T follicular helper cell (primary cell): Measurements from ENCODE around the gene CHEK2.
"Not testable (repeated sequence)": the region's sequence is repeated elsewhere in the genome, so short reads cannot be mapped to it uniquely, and the experiment has no call there.

Experiments used
- DNase-seq: peaks from one replicate; pipeline ENCODE4 v3.0.0-alpha.2; 2020; ENCODE audit warnings: low read depth

CHEK2 gene

GRCh38 chr22:28741200-28741784 lies 328 bp downstream of the CHEK2 start:
- no peak for DNase-seq

GRCh38 chr22:28738876-28739275 lies 2.7 kb downstream of the CHEK2 start:
- not testable (repeated sequence) for DNase-seq

- no peak for DNase-seq
Observed at GRCh38 chr22:28737701-28738100, 3.9 kb downstream of the CHEK2 start.

- no peak for DNase-seq
Observed at GRCh38 chr22:28736301-28737155, 5.1 kb downstream of the CHEK2 start.

GRCh38 chr22:28734393-28734792 lies 7.2 kb downstream of the CHEK2 start:
- no peak for DNase-seq

- DNase-seq = no peak
Observed at GRCh38 chr22:28730179-28730578, 11.4 kb downstream of the CHEK2 start.

GRCh38 chr22:28728621-28729313 lies 12.9 kb downstream of the CHEK2 start:
- DNase-seq = no peak

GRCh38 chr22:28728002-28728401 lies 13.6 kb downstream of the CHEK2 start:
- DNase-seq = no peak

- no peak for DNase-seq
Observed at GRCh38 chr22:28718044-28718443, 23.6 kb downstream of the CHEK2 start.

- no peak for DNase-seq
Observed at GRCh38 chr22:28716686-28717085, 24.9 kb downstream of the CHEK2 start.

- DNase-seq = no peak
Observed at GRCh38 chr22:28715611-28716010, 26.0 kb downstream of the CHEK2 start.

- no peak for DNase-seq
Observed at GRCh38 chr22:28714043-28714628, 27.5 kb downstream of the CHEK2 start.

- DNase-seq = no peak
Observed at GRCh38 chr22:28711820-28712777, 29.5 kb downstream of the CHEK2 start.

GRCh38 chr22:28711341-28711740 lies 30.3 kb downstream of the CHEK2 start:
- DNase-seq = no peak

- DNase-seq = no peak
Observed at GRCh38 chr22:28710576-28711191, 30.9 kb downstream of the CHEK2 start.

GRCh38 chr22:28710107-28710506 lies 31.5 kb downstream of the CHEK2 start:
- no peak for DNase-seq

GRCh38 chr22:28706845-28707244 lies 34.8 kb downstream of the CHEK2 start:
- no peak for DNase-seq

- DNase-seq = no peak
Observed at GRCh38 chr22:28703436-28703835, 38.2 kb downstream of the CHEK2 start.

- no peak for DNase-seq
Observed at GRCh38 chr22:28702891-28703290, 38.7 kb downstream of the CHEK2 start.

- not testable (repeated sequence) for DNase-seq
Observed at GRCh38 chr22:28693041-28693760, 48.4 kb downstream of the CHEK2 start.
